Uterus (tissue), 2 donors: ENCODE data around the gene SH3PXD2B.

Experiments
- POLR2A ChIP-seq, 2 donors: fragments of 450-650 bp; IDR thresholded peaks; one replicate each; pipeline ENCODE4 v1.6.1; 2016; ENCODE audit warnings: antibody characterized with exemption in 2 of 2, mild to moderate bottlenecking in 1 of 2, moderate library complexity in 1 of 2
- TF ChIP-seq, protein P1 (sequence below), 4 experiments: fragments of 200-600 bp in 2 of 4; fragments of 450-650 bp in 2 of 4; sonication (generic) in 2 of 4; IDR thresholded peaks; one replicate each; pipeline ENCODE4 v1.5.1; 2016 to 2019; ENCODE audit warnings: antibody characterized with exemption in 4 of 4, mild to moderate bottlenecking in 2 of 4, moderate library complexity in 1 of 4

DNA sequence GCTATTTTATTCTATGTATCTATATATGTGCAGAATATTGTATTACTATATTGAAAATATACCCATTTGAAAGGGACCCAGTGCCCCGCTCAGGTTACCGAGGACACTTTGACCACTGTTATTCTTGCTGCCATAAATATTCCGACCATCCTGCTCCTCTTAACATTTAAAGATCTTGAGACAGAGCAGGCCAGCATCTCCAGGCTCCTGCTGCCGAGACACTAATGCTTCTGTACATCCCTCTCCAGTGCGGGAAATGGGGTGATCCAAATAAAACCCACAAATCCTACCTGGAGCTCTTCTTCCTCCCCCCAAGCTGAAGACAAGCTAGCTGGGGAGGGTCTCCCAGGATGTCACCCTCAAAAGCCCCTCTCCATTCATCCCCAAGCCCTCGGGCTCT lies 3.9 kb downstream of the SH3PXD2B start:
- no peak for TF ChIP-seq POLR2A (IDR thresholded peaks at IDR 0.05)
- TF ChIP-seq, protein P1, sequence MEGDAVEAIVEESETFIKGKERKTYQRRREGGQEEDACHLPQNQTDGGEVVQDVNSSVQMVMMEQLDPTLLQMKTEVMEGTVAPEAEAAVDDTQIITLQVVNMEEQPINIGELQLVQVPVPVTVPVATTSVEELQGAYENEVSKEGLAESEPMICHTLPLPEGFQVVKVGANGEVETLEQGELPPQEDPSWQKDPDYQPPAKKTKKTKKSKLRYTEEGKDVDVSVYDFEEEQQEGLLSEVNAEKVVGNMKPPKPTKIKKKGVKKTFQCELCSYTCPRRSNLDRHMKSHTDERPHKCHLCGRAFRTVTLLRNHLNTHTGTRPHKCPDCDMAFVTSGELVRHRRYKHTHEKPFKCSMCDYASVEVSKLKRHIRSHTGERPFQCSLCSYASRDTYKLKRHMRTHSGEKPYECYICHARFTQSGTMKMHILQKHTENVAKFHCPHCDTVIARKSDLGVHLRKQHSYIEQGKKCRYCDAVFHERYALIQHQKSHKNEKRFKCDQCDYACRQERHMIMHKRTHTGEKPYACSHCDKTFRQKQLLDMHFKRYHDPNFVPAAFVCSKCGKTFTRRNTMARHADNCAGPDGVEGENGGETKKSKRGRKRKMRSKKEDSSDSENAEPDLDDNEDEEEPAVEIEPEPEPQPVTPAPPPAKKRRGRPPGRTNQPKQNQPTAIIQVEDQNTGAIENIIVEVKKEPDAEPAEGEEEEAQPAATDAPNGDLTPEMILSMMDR (IDR thresholded peaks at IDR 0.05), result no peak
